Testis (tissue), 3 donors: Measurements from ENCODE around the gene ICAM3. TPM values are rescaled to one million over a fixed set of nuclear protein-coding genes. Genes with fewer than 3 reads are reported as not detected.

Source experiments
- DNase-seq: peaks from one replicate; pipeline ENCODE4 v3.0.0-alpha.2; 2019
- H3K27ac ChIP-seq, 2 donors: fragments of 200-600 bp; sonication (generic); one replicate each; pipeline ENCODE4 v1.5.1; 2019
- H3K27me3 ChIP-seq: fragments of 200-600 bp; sonication (generic); one replicate; pipeline ENCODE4 v1.5.1; 2019
- H3K36me3 ChIP-seq: fragments of 200-600 bp; sonication (generic); one replicate; pipeline ENCODE4 v1.5.1; 2017; ENCODE audit warnings: low read depth; ENCODE audit errors: missing control alignments
- H3K4me1 ChIP-seq: fragments of 200-600 bp; sonication (generic); one replicate; pipeline ENCODE4 v1.5.1; 2019
- H3K4me3 ChIP-seq, 2 donors: fragments of 200-600 bp; sonication (generic); one replicate each; pipeline ENCODE4 v1.5.1; 2017 to 2019
- H3K9me3 ChIP-seq: fragments of 200-600 bp; sonication (generic); one replicate; pipeline ENCODE4 v1.5.1; 2017
- POLR2A ChIP-seq: fragments of 450-650 bp; IDR thresholded peaks from one replicate; pipeline ENCODE4 v1.6.1; 2017; ENCODE audit warnings: antibody characterized with exemption, mild to moderate bottlenecking, moderate library complexity
- WGBS, 2 donors: methylation state at CpG; one replicate each; pipeline ENCODE4 v1.1.5; 2018; 5-methylcytosine and 5-hydroxymethylcytosine counted together
- intact Hi-C: fragments of 100-400 bp; cut with DNase I; formaldehyde crosslinking; loops from one replicate; pipeline ENCODE4 v1.15.1; 2023; ENCODE audit warnings: low total_unique reads
- polyA plus RNA-seq: library from polyadenylated mRNA; stranded (reverse); fragments of 350-450 nt; fragmentation: Illumina TruSeq; extraction: RNeasy Lipid Tissue Mini Kit (QIAGEN cat#74804); gene quantifications from one replicate; pipeline ENCODE4 v1.2.3, GENCODE V29; 2014; ENCODE audit warnings: low read depth, low replicate concordance; ENCODE audit not compliant: insufficient read depth
- total RNA-seq, 2 donors: library from RNA; depleted of rRNA; stranded (reverse); fragments of >200 nt; gene quantifications; one replicate each; pipeline ENCODE4 v1.2.3, GENCODE V29; 2016
- TF ChIP-seq, protein P1 (sequence below), 3 experiments: fragments of 450-650 bp in 2 of 3; fragments of 200-600 bp in 1 of 3; sonication (generic) in 1 of 3; IDR thresholded peaks; one replicate each; pipeline ENCODE4 v1.5.1; 2016 to 2019; ENCODE audit warnings: antibody characterized with exemption in 3 of 3, mild to moderate bottlenecking in 2 of 3, moderate library complexity in 1 of 3

Gene ICAM3
- total and polyA plus RNA-seq, 3 donors from 2014 or later: 2.4 to 6.3 (median 2.8) TPM

DNA sequence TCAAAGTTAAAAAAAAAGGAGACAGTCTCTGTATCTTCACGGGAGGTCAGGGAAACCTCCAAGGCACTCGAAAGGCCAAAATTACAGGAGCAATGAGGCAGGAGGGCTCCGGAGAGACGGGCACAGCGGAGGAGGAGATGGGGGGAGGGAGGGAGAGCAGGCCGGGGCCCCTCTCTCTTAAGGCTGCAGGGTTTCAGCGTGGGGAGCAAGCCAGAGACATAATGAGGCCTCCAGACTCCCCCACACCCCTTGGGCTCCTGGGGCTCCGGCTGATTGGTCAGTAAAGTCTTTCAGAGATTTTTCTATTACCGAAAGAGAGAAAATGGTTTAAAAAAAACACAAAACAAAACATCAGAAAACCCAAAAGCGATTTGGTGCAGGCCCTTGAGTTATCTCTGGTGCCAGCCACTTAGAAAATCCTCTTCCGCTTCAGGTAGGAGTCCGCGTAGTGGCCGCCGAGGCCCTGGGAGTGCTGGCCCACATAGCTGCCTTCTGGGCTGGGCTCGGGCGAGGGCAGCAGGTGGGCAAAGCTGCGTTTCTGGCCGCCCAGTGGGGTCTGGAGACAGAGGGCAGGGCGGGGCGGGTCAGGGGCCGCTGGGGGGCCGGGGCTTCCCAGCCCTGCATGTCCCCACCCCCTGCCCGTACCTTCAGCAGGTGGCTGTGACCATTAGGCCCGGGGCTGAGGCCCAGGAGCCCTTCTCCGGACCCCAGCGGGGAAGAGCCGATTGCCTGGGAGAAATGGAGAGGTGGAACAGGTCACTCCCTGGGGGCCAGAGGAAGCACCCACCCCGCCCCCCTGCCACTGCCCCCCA lies 22.2 kb downstream of the ICAM3 start:
- intact Hi-C loops: loop anchor here (5.0 kb wide), 1 partner anchor 45 kb away; the partner anchor contains the start of gene ICAM1
- no peak overlapping the region for H3K27ac ChIP-seq
- no peak overlapping the region for H3K4me3 ChIP-seq
- H3K9me3 ChIP-seq: no peaks in the 10 kb centered on the region
- TF ChIP-seq, protein P1, sequence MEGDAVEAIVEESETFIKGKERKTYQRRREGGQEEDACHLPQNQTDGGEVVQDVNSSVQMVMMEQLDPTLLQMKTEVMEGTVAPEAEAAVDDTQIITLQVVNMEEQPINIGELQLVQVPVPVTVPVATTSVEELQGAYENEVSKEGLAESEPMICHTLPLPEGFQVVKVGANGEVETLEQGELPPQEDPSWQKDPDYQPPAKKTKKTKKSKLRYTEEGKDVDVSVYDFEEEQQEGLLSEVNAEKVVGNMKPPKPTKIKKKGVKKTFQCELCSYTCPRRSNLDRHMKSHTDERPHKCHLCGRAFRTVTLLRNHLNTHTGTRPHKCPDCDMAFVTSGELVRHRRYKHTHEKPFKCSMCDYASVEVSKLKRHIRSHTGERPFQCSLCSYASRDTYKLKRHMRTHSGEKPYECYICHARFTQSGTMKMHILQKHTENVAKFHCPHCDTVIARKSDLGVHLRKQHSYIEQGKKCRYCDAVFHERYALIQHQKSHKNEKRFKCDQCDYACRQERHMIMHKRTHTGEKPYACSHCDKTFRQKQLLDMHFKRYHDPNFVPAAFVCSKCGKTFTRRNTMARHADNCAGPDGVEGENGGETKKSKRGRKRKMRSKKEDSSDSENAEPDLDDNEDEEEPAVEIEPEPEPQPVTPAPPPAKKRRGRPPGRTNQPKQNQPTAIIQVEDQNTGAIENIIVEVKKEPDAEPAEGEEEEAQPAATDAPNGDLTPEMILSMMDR (IDR thresholded peaks at IDR 0.05): no peak
- TF ChIP-seq POLR2A: no peak
- no peaks in the 10 kb centered on the region for H3K36me3 ChIP-seq
- peaks cover 14% of the 10 kb centered on the region for H3K4me1 ChIP-seq
- 66 to 76% methylated on average over 17 to 29 of the region's 29 CpGs for WGBS, 2 donors
- no peaks in the 10 kb centered on the region for H3K27me3 ChIP-seq
- no peak for DNase-seq

GRCh38 chr19:10316229-10317044 lies 23.0 kb downstream of the ICAM3 start:
- peak; percentile 51 for DNase-seq
- WGBS, 2 donors: 37 to 55% methylated on average over 14 to 19 of the region's 19 CpGs
- Histone ChIP-seq H3K27ac (peak overlapping the region in 1 of 2 donors; percentile 76), H3K27me3 (no peaks in the 10 kb centered on the region), H3K9me3 (no peaks in the 10 kb centered on the region), H3K4me1 (peaks cover 14% of the 10 kb centered on the region), H3K4me3 (peak overlapping the region in 1 of 2 donors; percentile 96), H3K36me3 (no peaks in the 10 kb centered on the region)
- TF ChIP-seq, protein P1 (IDR thresholded peaks at IDR 0.05): no peak
- no peak for TF ChIP-seq POLR2A
- intact Hi-C loops: loop anchor here (5.0 kb wide), 1 partner anchor 44 kb away; the partner anchor contains the start of gene ICAM1

DNA sequence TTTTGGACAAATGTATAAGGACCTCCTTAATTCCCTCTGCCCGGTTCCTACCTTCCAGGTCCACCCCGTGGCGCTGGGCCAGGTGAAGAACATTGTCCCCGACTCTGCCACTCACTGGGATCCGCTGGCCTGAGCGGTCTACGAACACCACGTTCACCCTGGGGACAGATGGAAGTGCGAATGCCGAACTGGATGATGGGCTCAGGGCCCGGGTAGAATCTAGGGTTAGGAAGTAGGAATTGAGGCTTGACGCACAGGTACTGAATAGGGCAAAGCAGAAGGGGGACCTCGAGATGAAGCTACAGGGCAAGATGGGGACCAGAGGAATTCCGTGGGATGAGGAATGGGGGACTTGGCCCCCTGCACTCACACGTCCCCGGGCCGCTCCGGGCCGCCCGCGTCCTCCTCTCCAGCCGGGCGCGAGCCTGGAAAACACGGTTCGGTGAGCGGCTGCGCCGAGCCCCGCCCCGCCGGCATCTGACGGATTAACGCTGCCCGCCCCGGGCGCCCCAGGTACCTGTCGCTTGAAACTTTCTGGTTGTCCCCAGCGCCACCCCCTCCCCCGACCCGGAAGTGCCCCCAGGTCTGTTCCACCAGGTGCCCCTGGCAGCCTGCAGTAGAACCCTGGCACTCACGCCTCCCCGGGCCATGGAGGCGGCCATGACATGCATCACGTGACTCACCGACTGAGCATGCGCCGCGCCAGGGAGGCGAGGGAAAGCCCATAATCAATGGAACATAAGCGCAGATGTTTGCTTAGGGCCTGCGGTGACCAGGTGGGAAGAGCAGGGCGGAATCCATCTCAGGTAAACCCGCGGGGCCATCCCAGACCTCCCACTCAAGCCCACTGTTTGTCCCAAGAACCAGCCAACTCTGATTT lies 23.8 kb downstream of the ICAM3 start, which contains the start of gene FDX2:
FDX2 (minus strand) TSS at position 681 of the 880 bp plus-strand sequence; CDS start at position 662, 19 bp downstream.
- intact Hi-C loops: loop anchor here (5.0 kb wide), 1 partner anchor 43 kb away; the partner anchor contains the start of gene ICAM1
- DNase-seq: peak; percentile 92
- peak within 1 kb of the TSS; percentile 70 to 76 for H3K27ac ChIP-seq
- H3K9me3 ChIP-seq: no peaks in the 10 kb centered on the region
- peaks cover 14% of the 10 kb centered on the region for H3K4me1 ChIP-seq
- no peaks in the 10 kb centered on the region for H3K36me3 ChIP-seq
- H3K27me3 ChIP-seq: no peaks in the 10 kb centered on the region
- H3K4me3 ChIP-seq: peak within 1 kb of the TSS; percentile 71 to 96
- TF ChIP-seq POLR2A: no peak
- TF ChIP-seq, protein P1 (IDR thresholded peaks at IDR 0.05): peak in 1 of 3 experiments; percentile 16
- WGBS, 2 donors: 1% methylated on average over 41 to 55 of the region's 55 CpGs

- 65 to 81% methylated on average over 12 to 24 of the region's 24 CpGs for WGBS, 2 donors
These were observed 30.0 kb downstream of the ICAM3 start, which contains the start of gene ZGLP1 for GRCh38 chr19:10309423-10309822. Gene ZGLP1 (minus strand): TSS chr19:10309815.

More at GRCh38 chr19:10309423-10309822, 30.0 kb downstream of the ICAM3 start, which contains the start of gene ZGLP1:
- Histone ChIP-seq H3K4me3 (peak within 1 kb of the TSS; percentile 1 to 48), H3K36me3 (no peaks in the 10 kb centered on the region), H3K27ac (no peak within 1 kb of the TSS), H3K27me3 (no peaks in the 10 kb centered on the region), H3K9me3 (no peaks in the 10 kb centered on the region), H3K4me1 (no peaks in the 10 kb centered on the region)
- TF ChIP-seq POLR2A: no peak
- TF ChIP-seq, protein P1 (IDR thresholded peaks at IDR 0.05): no peak
- intact Hi-C loops: no loop called here
- DNase-seq: no peak
